ENCODE results near the gene RWDD2A. TPM values are rescaled to one million over a fixed set of nuclear protein-coding genes. Genes with fewer than 3 reads are reported as not detected.
A peak's percentile ranks its signal among the peaks of the same experiment; 100 is the strongest.

Gene RWDD2A
- 1 to 10 TPM in 1 of 2 donors, under 1 TPM in 1; 0.77 to 2.3 TPM for total RNA-seq

- Mint-ChIP-seq H3K27ac (peak within 1 kb of the TSS; percentile 95), H3K9me3 (no peaks in the 10 kb centered on the region), H3K36me3 (peaks cover 6 to 10% of the 10 kb centered on the region in 2 donors)
- ATAC-seq (peak; percentile 97 to 98), DNase-seq (ENCODE audit: low spot score in 2 of 2) (peak; percentile 86 to 91)
Observed at GRCh38 chr6:83192871-83193746, at the start of gene RWDD2A, which contains the start of gene PGM3. RWDD2A (plus strand) TSS chr6:83193357; CDS start chr6:83194452, 1,095 bp downstream. PGM3 (minus strand) TSS chr6:83193265; CDS start chr6:83191012, 2,253 bp downstream.

GRCh38 chr6:83151114-83151513 lies 42.0 kb upstream of the RWDD2A start:
- DNase-seq (ENCODE audit: low spot score in 2 of 2) (no peak), ATAC-seq (no peak)
- Mint-ChIP-seq H3K36me3 (peaks cover 0 to 9% of the 10 kb centered on the region in 2 donors), H3K27ac (no peak overlapping the region), H3K9me3 (no peaks in the 10 kb centered on the region)

- ATAC-seq (no peak), DNase-seq (ENCODE audit: low spot score in 2 of 2) (no peak)
- Mint-ChIP-seq H3K9me3 (no peaks in the 10 kb centered on the region), H3K36me3 (peaks cover 0 to 5% of the 10 kb centered on the region in 2 donors), H3K27ac (no peak overlapping the region)
Observed at GRCh38 chr6:83152913-83153312, 40.2 kb upstream of the RWDD2A start.

- Mint-ChIP-seq H3K27ac (no peak overlapping the region), H3K36me3 (peaks cover 0 to 5% of the 10 kb centered on the region in 2 donors), H3K9me3 (no peaks in the 10 kb centered on the region)
- no peak for ATAC-seq
- DNase-seq (ENCODE audit: low spot score in 2 of 2) = no peak
Observed at GRCh38 chr6:83153883-83154521, 39.2 kb upstream of the RWDD2A start.

GRCh38 chr6:83155794-83156193 lies 37.4 kb upstream of the RWDD2A start:
- ATAC-seq = no peak
- Mint-ChIP-seq H3K27ac (no peak overlapping the region), H3K36me3 (peaks cover 0 to 5% of the 10 kb centered on the region in 2 donors), H3K9me3 (no peaks in the 10 kb centered on the region)
- DNase-seq (ENCODE audit: low spot score in 2 of 2) = no peak

GRCh38 chr6:83160167-83160566 lies 33.0 kb upstream of the RWDD2A start:
- no peak for ATAC-seq
- H3K27ac Mint-ChIP-seq = no peak overlapping the region
- no peak for DNase-seq (ENCODE audit: low spot score in 2 of 2)

GRCh38 chr6:83167726-83168278 lies 25.4 kb upstream of the RWDD2A start:
- Mint-ChIP-seq H3K27ac (no peak overlapping the region), H3K9me3 (no peaks in the 10 kb centered on the region), H3K36me3 (peaks cover 0 to 4% of the 10 kb centered on the region in 2 donors)
- DNase-seq (ENCODE audit: low spot score in 2 of 2) = no peak
- ATAC-seq = no peak

More at GRCh38 chr6:83160167-83160566, 33.0 kb upstream of the RWDD2A start:
- no peaks in the 10 kb centered on the region for H3K36me3 Mint-ChIP-seq
- no peaks in the 10 kb centered on the region for H3K9me3 Mint-ChIP-seq

GRCh38 chr6:83168556-83168955 lies 24.6 kb upstream of the RWDD2A start:
- H3K36me3 Mint-ChIP-seq = peaks cover 0 to 4% of the 10 kb centered on the region in 2 donors
- no peaks in the 10 kb centered on the region for H3K9me3 Mint-ChIP-seq
- DNase-seq (ENCODE audit: low spot score in 2 of 2) (no peak), ATAC-seq (no peak)
- no peak overlapping the region for H3K27ac Mint-ChIP-seq

- Mint-ChIP-seq H3K9me3 (no peaks in the 10 kb centered on the region), H3K27ac (no peak overlapping the region), H3K36me3 (peaks cover 0 to 4% of the 10 kb centered on the region in 2 donors)
- DNase-seq (ENCODE audit: low spot score in 2 of 2) (no peak), ATAC-seq (no peak)
Observed at GRCh38 chr6:83169106-83169505, 24.1 kb upstream of the RWDD2A start.

- ATAC-seq (no peak), DNase-seq (ENCODE audit: low spot score in 2 of 2) (no peak)
- Mint-ChIP-seq H3K36me3 (peaks cover 0 to 4% of the 10 kb centered on the region in 2 donors), H3K9me3 (no peaks in the 10 kb centered on the region), H3K27ac (peak overlapping the region in 1 of 2 donors; percentile 29)
Observed at GRCh38 chr6:83169511-83169910, 23.6 kb upstream of the RWDD2A start.

- no peaks in the 10 kb centered on the region for H3K9me3 Mint-ChIP-seq
- DNase-seq (ENCODE audit: low spot score in 2 of 2) (no peak), ATAC-seq (no peak)
- H3K36me3 Mint-ChIP-seq = peaks cover 0 to 7% of the 10 kb centered on the region in 2 donors
- no peak overlapping the region for H3K27ac Mint-ChIP-seq
Observed at GRCh38 chr6:83176246-83176645, 16.9 kb upstream of the RWDD2A start.

GRCh38 chr6:83180426-83180950 lies 12.7 kb upstream of the RWDD2A start:
- Mint-ChIP-seq H3K36me3 (peaks cover 9 to 12% of the 10 kb centered on the region in 2 donors), H3K9me3 (no peaks in the 10 kb centered on the region), H3K27ac (no peak overlapping the region)
- ATAC-seq (no peak), DNase-seq (ENCODE audit: low spot score in 2 of 2) (no peak)

GRCh38 chr6:83182114-83182513 lies 11.0 kb upstream of the RWDD2A start:
- Mint-ChIP-seq H3K9me3 (no peaks in the 10 kb centered on the region), H3K27ac (no peak overlapping the region), H3K36me3 (peaks cover 9 to 17% of the 10 kb centered on the region in 2 donors)
- DNase-seq (ENCODE audit: low spot score in 2 of 2) (no peak), ATAC-seq (no peak)

GRCh38 chr6:83183082-83183828 lies 9.9 kb upstream of the RWDD2A start:
- ATAC-seq (no peak), DNase-seq (ENCODE audit: low spot score in 2 of 2) (no peak)
- Mint-ChIP-seq H3K9me3 (no peaks in the 10 kb centered on the region), H3K27ac (peak overlapping the region in 1 of 2 donors; percentile 62), H3K36me3 (peaks cover 9 to 17% of the 10 kb centered on the region in 2 donors)

- peaks cover 9 to 17% of the 10 kb centered on the region in 2 donors for H3K36me3 Mint-ChIP-seq
- ATAC-seq (no peak), DNase-seq (ENCODE audit: low spot score in 2 of 2) (no peak)
- H3K27ac Mint-ChIP-seq = no peak overlapping the region
- no peaks in the 10 kb centered on the region for H3K9me3 Mint-ChIP-seq
Observed at GRCh38 chr6:83185096-83185495, 8.1 kb upstream of the RWDD2A start.

- Mint-ChIP-seq H3K36me3 (peaks cover 10 to 19% of the 10 kb centered on the region in 2 donors), H3K9me3 (no peaks in the 10 kb centered on the region), H3K27ac (no peak overlapping the region)
- DNase-seq (ENCODE audit: low spot score in 2 of 2) = no peak
- no peak for ATAC-seq
Observed at GRCh38 chr6:83188501-83188900, 4.7 kb upstream of the RWDD2A start.

Measured in activated naive CD4-positive, alpha-beta T cell treated with anti-CD3 and anti-CD28 coated beads, Interleukin-2, amount 50 U/mL, for 72 hours (primary cell).